ENCODE measurements around the gene CRHR1. TPM values are rescaled to one million over a fixed set of nuclear protein-coding genes. Genes with fewer than 3 reads are reported as not detected.
"Not testable (repeated sequence)": the region's sequence is repeated elsewhere in the genome, so short reads cannot be mapped to it uniquely, and the experiment has no call there.

The CRHR1 gene
- total and polyA plus RNA-seq, 7 donors = 0.09 to 0.30 TPM; not detected in 5

DNA sequence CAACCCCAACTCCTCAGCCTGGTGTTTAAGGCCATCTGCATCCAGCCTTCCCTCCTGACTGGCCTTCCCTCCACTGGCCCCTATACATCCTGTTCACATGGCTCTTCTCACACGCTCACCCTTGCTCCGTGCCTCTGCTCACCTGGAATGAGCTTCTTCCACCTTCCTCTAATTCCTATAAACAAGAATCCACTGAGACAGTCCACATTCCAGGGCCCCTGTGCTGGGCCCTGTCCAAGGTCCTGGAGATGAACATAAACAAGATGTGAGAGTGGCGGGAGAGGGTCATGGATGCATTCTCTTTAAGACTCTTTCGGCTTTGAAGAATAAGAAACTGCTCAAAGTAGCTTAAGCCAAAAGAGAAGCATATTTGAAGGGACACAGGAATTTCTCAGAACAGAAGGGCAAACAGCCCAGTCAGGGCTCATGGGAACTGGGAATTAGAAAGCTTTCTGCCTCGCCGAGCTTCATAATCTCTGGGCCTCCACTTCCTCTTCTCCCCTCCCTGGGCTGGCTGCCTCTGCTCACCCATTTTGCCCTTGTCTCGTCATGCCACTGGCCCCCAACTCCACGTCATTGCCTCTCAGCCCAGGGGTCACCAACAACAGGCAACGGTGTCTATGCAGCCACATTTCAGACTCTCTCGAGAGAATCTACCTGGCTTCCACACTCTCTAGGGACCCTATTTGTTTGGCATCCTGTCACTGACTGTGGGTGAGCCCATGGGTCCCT is 74.0 kb downstream of the CRHR1 start:
- Histone ChIP-seq H3K4me3 (no peak overlapping the region), H3K36me3 (ENCODE audit: insufficient read depth in 1 of 2, low read depth in 1 of 2) (no peaks in the 10 kb centered on the region), H3K27ac (no peak overlapping the region), H3K9me3 (no peaks in the 10 kb centered on the region), H3K4me1 (no peaks in the 10 kb centered on the region), H3K27me3 (ENCODE audit: insufficient read depth in 3 of 3, low read length in 2 of 3) (peaks cover 0 to 12% (median 0%) of the 10 kb centered on the region in 3 donors)
- TF ChIP-seq, protein P1, sequence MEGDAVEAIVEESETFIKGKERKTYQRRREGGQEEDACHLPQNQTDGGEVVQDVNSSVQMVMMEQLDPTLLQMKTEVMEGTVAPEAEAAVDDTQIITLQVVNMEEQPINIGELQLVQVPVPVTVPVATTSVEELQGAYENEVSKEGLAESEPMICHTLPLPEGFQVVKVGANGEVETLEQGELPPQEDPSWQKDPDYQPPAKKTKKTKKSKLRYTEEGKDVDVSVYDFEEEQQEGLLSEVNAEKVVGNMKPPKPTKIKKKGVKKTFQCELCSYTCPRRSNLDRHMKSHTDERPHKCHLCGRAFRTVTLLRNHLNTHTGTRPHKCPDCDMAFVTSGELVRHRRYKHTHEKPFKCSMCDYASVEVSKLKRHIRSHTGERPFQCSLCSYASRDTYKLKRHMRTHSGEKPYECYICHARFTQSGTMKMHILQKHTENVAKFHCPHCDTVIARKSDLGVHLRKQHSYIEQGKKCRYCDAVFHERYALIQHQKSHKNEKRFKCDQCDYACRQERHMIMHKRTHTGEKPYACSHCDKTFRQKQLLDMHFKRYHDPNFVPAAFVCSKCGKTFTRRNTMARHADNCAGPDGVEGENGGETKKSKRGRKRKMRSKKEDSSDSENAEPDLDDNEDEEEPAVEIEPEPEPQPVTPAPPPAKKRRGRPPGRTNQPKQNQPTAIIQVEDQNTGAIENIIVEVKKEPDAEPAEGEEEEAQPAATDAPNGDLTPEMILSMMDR (IDR thresholded peaks at IDR 0.05) = no peak
- no peak for ATAC-seq
- no peak for DNase-seq
- 32 to 37% (median 37%) methylated on average over 10 of the region's 10 CpGs for WGBS, 3 donors
- intact Hi-C loops (cut with DNase I) = no loop called here

DNA sequence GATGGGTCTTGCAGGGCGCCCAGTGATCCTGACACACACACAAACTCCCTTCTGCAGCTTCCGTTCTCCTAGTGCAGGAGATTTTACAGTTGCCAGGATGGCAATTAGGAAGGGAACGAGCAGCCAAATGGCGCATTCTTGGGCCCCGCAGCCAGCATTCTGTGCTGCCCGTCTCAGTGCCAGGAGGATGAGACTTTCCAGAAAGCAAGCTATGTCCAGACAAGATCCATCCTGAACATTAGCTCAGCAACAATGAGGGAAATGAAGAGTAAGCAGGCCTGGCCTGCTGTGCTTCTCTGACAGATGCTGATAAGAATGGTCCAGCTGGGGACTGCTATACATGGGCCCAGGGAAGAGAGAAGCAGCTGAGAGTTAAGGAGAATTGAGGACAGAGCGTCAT is 77.0 kb downstream of the CRHR1 start:
- intact Hi-C loops (cut with DNase I) = no loop called here
- Histone ChIP-seq H3K27ac (no peak overlapping the region), H3K36me3 (ENCODE audit: insufficient read depth in 1 of 2, low read depth in 1 of 2) (no peaks in the 10 kb centered on the region), H3K9me3 (no peaks in the 10 kb centered on the region), H3K27me3 (ENCODE audit: insufficient read depth in 3 of 3, low read length in 2 of 3) (peaks cover 0 to 6% (median 0%) of the 10 kb centered on the region in 3 donors), H3K4me3 (no peak overlapping the region), H3K4me1 (no peaks in the 10 kb centered on the region)
- ATAC-seq (no peak), DNase-seq (no peak)
- 33 to 43% (median 34%) methylated on average over 7 of the region's 7 CpGs for WGBS, 3 donors
- TF ChIP-seq, protein P1 (IDR thresholded peaks at IDR 0.05) = no peak

DNA sequence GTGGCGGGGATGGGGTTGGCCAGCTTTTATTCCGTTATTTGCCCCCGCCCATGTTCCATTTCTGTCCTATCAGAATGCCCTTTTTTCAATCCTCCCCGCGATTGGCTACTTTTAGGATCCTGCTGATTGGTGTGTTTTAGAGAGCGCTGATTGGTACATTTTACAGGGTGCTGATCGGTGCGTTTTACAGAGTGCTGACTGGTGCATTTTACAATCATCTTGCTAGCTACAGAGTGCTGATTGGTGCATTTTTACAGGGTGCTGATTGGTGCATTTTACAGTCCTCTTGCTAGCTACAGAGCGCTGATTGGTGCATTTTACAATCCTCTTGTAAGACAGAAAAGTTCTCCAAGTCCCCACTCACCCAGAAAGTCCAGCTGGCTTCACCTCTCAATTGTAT is 78.0 kb downstream of the CRHR1 start:
- not testable (repeated sequence) for ATAC-seq

DNA sequence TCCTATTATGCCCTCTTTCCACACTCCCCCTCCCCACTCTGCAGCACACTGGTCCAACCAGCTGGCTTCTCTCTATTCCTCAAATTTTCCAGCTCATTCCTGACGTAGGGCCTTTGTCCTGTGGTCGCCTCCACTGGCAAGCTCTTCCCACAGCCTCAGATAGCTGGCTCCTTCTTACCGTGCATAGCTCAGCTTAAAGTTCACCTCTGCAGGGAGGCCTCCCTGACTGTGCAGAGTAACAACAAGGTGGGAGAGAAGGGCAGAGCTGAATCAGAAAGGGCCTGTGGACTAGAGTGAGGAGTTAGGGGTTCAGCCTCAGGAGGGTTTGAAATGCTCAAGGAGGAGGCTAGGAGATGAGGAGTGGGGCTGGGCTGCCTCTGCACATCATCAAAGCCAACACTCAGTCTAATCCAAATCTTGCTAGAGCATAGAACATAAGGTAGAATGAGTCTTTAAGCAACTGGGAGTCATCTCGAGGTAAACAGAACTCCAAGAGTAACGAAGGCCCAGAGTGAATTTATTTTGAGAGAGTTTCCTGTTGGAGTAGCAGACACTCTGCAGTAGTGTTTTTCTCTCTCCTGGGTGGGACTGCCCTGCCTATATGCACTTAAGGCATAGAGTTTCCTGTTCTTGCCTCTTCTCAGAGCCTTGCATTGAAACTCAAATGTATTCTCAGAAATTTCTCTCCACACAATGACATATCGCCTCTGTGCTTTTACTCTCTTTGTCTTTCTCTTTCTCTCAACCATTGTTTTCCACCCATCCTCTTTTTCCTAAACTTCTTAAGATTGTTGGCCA is 79.9 kb downstream of the CRHR1 start:
- H3K27me3 ChIP-seq (ENCODE audit: insufficient read depth in 3 of 3, low read length in 2 of 3) = no peaks in the 10 kb centered on the region
- TF ChIP-seq, protein P1 (IDR thresholded peaks at IDR 0.05) = no peak
- WGBS, 3 donors = 60 to 66% (median 64%) methylated on average over 6 of the region's 6 CpGs

More for the DNA sequence above, 78.0 kb downstream of the CRHR1 start:
- DNase-seq; H3K27me3 ChIP-seq (ENCODE audit: insufficient read depth in 3 of 3, low read length in 2 of 3); H3K4me1 ChIP-seq; intact Hi-C loops (cut with DNase I); H3K27ac ChIP-seq; H3K9me3 ChIP-seq; H3K36me3 ChIP-seq (ENCODE audit: insufficient read depth in 1 of 2, low read depth in 1 of 2); H3K4me3 ChIP-seq: not testable (repeated sequence)
- WGBS, 3 donors = 80 to 90% (median 83%) methylated on average over 9 of the region's 9 CpGs

DNA sequence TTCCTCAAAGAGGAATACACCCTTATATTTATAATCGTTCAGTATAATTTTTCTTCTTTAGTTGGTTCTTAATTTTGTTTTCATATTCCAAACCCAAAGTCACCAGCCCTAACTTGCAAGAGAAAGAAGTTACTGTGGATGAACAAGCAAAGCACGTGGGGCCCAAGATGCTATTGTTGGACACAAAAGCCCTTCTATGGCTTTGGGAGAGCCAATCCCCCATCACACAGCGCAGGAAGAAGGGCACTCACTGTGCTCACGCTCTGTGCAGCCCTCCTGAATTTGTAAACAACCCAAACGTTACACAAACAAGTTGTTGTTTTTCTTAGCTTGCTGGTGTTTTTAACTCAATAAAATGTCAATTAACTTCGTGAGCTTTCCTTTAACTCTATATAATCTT is 83.1 kb downstream of the CRHR1 start:
- TF ChIP-seq, protein P1 (IDR thresholded peaks at IDR 0.05) = no peak
- intact Hi-C loops (cut with DNase I) = no loop called here
- H3K4me1 ChIP-seq = no peaks in the 10 kb centered on the region
- no peak for DNase-seq
- no peaks in the 10 kb centered on the region for H3K27me3 ChIP-seq (ENCODE audit: insufficient read depth in 3 of 3, low read length in 2 of 3)
- no peak overlapping the region for H3K4me3 ChIP-seq
- 80 to 85% (median 82%) methylated on average over 6 of the region's 6 CpGs for WGBS, 3 donors
- ATAC-seq = no peak
- H3K27ac ChIP-seq = no peak overlapping the region
- no peaks in the 10 kb centered on the region for H3K36me3 ChIP-seq (ENCODE audit: insufficient read depth in 1 of 2, low read depth in 1 of 2)
- H3K9me3 ChIP-seq = no peaks in the 10 kb centered on the region

More for the DNA sequence above, 79.9 kb downstream of the CRHR1 start:
- intact Hi-C loops (cut with DNase I) = no loop called here
- DNase-seq (no peak), ATAC-seq (no peak)
- H3K4me1 ChIP-seq = no peaks in the 10 kb centered on the region
- H3K9me3 ChIP-seq = no peaks in the 10 kb centered on the region
- no peak overlapping the region for H3K4me3 ChIP-seq
- H3K36me3 ChIP-seq (ENCODE audit: insufficient read depth in 1 of 2, low read depth in 1 of 2) = no peaks in the 10 kb centered on the region
- no peak overlapping the region for H3K27ac ChIP-seq

Data from psoas muscle (tissue), 8 donors.